Measurements from ENCODE around the gene PLD4.

GRCh38 chr14:104978746-104979691 lies 54.3 kb downstream of the PLD4 start:
- no peak for TF ChIP-seq EZH2 (IDR thresholded peaks at IDR 0.05; ENCODE audit: borderline replicate concordance)
- TF ChIP-seq, protein P1, sequence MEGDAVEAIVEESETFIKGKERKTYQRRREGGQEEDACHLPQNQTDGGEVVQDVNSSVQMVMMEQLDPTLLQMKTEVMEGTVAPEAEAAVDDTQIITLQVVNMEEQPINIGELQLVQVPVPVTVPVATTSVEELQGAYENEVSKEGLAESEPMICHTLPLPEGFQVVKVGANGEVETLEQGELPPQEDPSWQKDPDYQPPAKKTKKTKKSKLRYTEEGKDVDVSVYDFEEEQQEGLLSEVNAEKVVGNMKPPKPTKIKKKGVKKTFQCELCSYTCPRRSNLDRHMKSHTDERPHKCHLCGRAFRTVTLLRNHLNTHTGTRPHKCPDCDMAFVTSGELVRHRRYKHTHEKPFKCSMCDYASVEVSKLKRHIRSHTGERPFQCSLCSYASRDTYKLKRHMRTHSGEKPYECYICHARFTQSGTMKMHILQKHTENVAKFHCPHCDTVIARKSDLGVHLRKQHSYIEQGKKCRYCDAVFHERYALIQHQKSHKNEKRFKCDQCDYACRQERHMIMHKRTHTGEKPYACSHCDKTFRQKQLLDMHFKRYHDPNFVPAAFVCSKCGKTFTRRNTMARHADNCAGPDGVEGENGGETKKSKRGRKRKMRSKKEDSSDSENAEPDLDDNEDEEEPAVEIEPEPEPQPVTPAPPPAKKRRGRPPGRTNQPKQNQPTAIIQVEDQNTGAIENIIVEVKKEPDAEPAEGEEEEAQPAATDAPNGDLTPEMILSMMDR (IDR thresholded peaks at IDR 0.05; ENCODE audit: poor library complexity), result no peak
